GM12878 (cell line): Measurements from ENCODE around the gene PARP15. TPM values are rescaled to one million over a fixed set of nuclear protein-coding genes. Genes with fewer than 3 reads are reported as not detected.

Experiments
- ASH2L ChIP-seq: fragments of 300-600, 200-600 bp; sonication (generic); IDR thresholded peaks from 2 replicates; pipeline ENCODE4 v1.6.1; 2017; ENCODE audit warnings: low read depth, mild to moderate bottlenecking, borderline replicate concordance
- BMI1 ChIP-seq: fragments of 450-650 bp; IDR thresholded peaks from 2 replicates; pipeline ENCODE4 v1.6.1; 2016; ENCODE audit warnings: mild to moderate bottlenecking, moderate library complexity, borderline replicate concordance
- CBX3 ChIP-seq: fragments of 200-600 bp; sonication (generic); IDR thresholded peaks from 2 replicates; pipeline ENCODE4 v1.6.1; 2016; ENCODE audit warnings: low read depth, borderline replicate concordance
- DPF2 ChIP-seq: fragments of 450-650 bp; IDR thresholded peaks from 2 replicates; pipeline ENCODE4 v1.6.1; 2017; ENCODE audit warnings: mild to moderate bottlenecking
- EGR1 ChIP-seq, 2 experiments: IDR thresholded peaks; 1 replicate in 1 of 2; 2 replicates in 1 of 2; pipeline ENCODE4 v1.6.1; 2011 to 2012; ENCODE audit warnings: low read depth in 2 of 2, low read length in 2 of 2, borderline replicate concordance in 1 of 2, mild to moderate bottlenecking in 1 of 2, moderate library complexity in 1 of 2
- FOXM1 ChIP-seq: IDR thresholded peaks from 2 replicates; pipeline ENCODE4 v1.6.1; 2012; ENCODE audit warnings: low read depth, mild to moderate bottlenecking, inconsistent platforms, low read length, moderate library complexity
- JUNB ChIP-seq: IDR thresholded peaks from 2 replicates; pipeline ENCODE4 v1.6.1; 2016; ENCODE audit warnings: antibody characterized with exemption, mild to moderate bottlenecking
- MAX ChIP-seq: IDR thresholded peaks from 2 replicates; pipeline ENCODE4 v1.6.1; 2012; ENCODE audit warnings: low read depth, low read length, improper control_type of control experiment
- MTA2 ChIP-seq: fragments of 450-650 bp; IDR thresholded peaks from 2 replicates; pipeline ENCODE4 v1.6.1; 2016; ENCODE audit warnings: low read depth, mild to moderate bottlenecking, moderate library complexity
- NR2C2 ChIP-seq: IDR thresholded peaks from 2 replicates; pipeline ENCODE4 v1.6.1; 2011; ENCODE audit warnings: borderline replicate concordance, low read depth; ENCODE audit not compliant: control insufficient read depth, insufficient read length
- NR2F1 ChIP-seq: fragments of 450-650 bp; conservative IDR thresholded peaks from 2 replicates; pipeline ENCODE4 v1.6.1; 2017; ENCODE audit warnings: mild to moderate bottlenecking
- PAX8 ChIP-seq: fragments of 450-650 bp; IDR thresholded peaks from 2 replicates; pipeline ENCODE4 v1.6.1; 2017; ENCODE audit warnings: mild to moderate bottlenecking, moderate library complexity
- POU2F2 ChIP-seq: IDR thresholded peaks from 3 replicates; pipeline ENCODE4 v1.6.1; 2011; ENCODE audit warnings: low read depth, mild to moderate bottlenecking, low read length, borderline replicate concordance
- RB1 ChIP-seq: fragments of 450-650 bp; formaldehyde crosslinking; IDR thresholded peaks from 2 replicates; pipeline ENCODE4 v1.6.1; 2017; ENCODE audit warnings: mild to moderate bottlenecking, borderline replicate concordance
- SREBF1 ChIP-seq: IDR thresholded peaks from 2 replicates; pipeline ENCODE4 v1.6.1; 2012; ENCODE audit warnings: mild to moderate bottlenecking, low read length
- SRF ChIP-seq, 2 experiments: IDR thresholded peaks; 2 replicates each; pipeline ENCODE4 v1.6.1; 2011; ENCODE audit warnings: low read depth in 2 of 2, low read length in 2 of 2, mild to moderate bottlenecking in 1 of 2, moderate library complexity in 1 of 2
- TCF12 ChIP-seq: IDR thresholded peaks from 2 replicates; pipeline ENCODE4 v1.6.1; 2011; ENCODE audit warnings: low read depth, mild to moderate bottlenecking, low read length
- polyA plus RNA-seq, 11 experiments: library from polyadenylated mRNA; depleted of rRNA in 4 of 11; unstranded in 6 of 11; stranded (reverse) in 5 of 11; fragments of >200 nt; fragmentation: Nextera tagmentation in 4 of 11; fragmentation: Illumina TruSeq in 1 of 11; extraction: Ambion mirVana in 4 of 11; extraction: Trizol in 1 of 11; gene quantifications; 1 replicate in 1 of 11; 2 replicates in 10 of 11; pipeline versions ENCODE4 v1.2.1 to v1.2.3, GENCODE V29; 2011 to 2016; ENCODE audit warnings: inconsistent platforms in 2 of 11, missing spikeins in 2 of 11, low read depth in 1 of 11
- total RNA-seq, 4 experiments: library from RNA; depleted of rRNA in 3 of 4; stranded (reverse); fragments of >200 nt in 3 of 4; fragmentation: Illumina TruSeq in 1 of 4; extraction: Trizol in 1 of 4; gene quantifications; 2 replicates each; pipeline versions ENCODE4 v1.2.1 to v1.2.3, GENCODE V29; 2013 to 2021

Gene PARP15
- total and polyA plus RNA-seq, 10 of the 15 experiments (the other 5 are each of a cell fraction or from before 2014, with no cell fraction given), result 9.0 to 234 (median 36.3) TPM

GRCh38 chr3:122680475-122681283 is 103.2 kb downstream of the PARP15 start, which contains the start of gene PARP14 (continued):
- TF ChIP-seq DPF2 (peak; percentile 71; the same call in 1 of the 2 replicates), PAX8 (no peak), SREBF1 (no peak), BMI1 (no peak), ASH2L (peak; percentile 98; the same call in 1 of the 2 replicates), EGR1 (IDR thresholded peaks at IDR 0.05; ENCODE audit: borderline replicate concordance in 1 of 2, low read depth in 2 of 2, low read length in 2 of 2) (peak in 1 of 2 experiments; percentile 86; a peak in 2 of 3 replicates), NR2C2 (no peak), CBX3 (no peak), FOXM1 (no peak), RB1 (no peak), SRF (IDR thresholded peaks at IDR 0.05; ENCODE audit: low read depth in 2 of 2, low read length in 2 of 2) (0 out of 4 replicates have a peak, but pooled peaks of 1 of the 2 experiments have one; percentile 13), MAX (no peak), MTA2 (peak; percentile 38; the same call in 1 of the 2 replicates), POU2F2 (peak; percentile 58; the same call in 1 of the 3 replicates), TCF12 (no peak), JUNB (peak; percentile 38; the same call in 1 of the 2 replicates), NR2F1 (0 out of 2 replicates have a peak, but pooled peaks have one; percentile 21)
